Stimulated activated naive B cell treated with anti-CD40 and anti-IgM and Interleukin-4, amounts not matched to agents 10 μg/mL and 1 μg/mL and 100 μg/mL, for 72 hours (primary cell): Measurements from ENCODE around the gene IDI2.

Experiments
- ATAC-seq, 2 donors: fragments of 150-1000 bp; cut with Tn5 transposase; replicated peaks; 2 replicates each; pipeline ENCODE4 v1.10.0; 2021; ENCODE audit warnings: moderate library complexity in 1 of 2
- DNase-seq: peaks from one replicate; pipeline ENCODE4 v3.0.0; 2021
- H3K27ac Mint-ChIP-seq: one replicate; pipeline ENCODE4 v1.8.0; 2022; ENCODE audit warnings: mild to moderate bottlenecking, mixed read lengths
- H3K27me3 Mint-ChIP-seq, 2 donors: one replicate each; pipeline ENCODE4 v1.8.0; 2022; ENCODE audit warnings: mixed read lengths in 2 of 2
- H3K36me3 Mint-ChIP-seq, 2 donors: one replicate each; pipeline ENCODE4 v1.8.0; 2022; ENCODE audit warnings: mixed read lengths in 2 of 2, mild to moderate bottlenecking in 1 of 2
- H3K4me1 Mint-ChIP-seq, 2 donors: one replicate each; pipeline ENCODE4 v1.8.0; 2022; ENCODE audit warnings: mixed read lengths in 2 of 2, mild to moderate bottlenecking in 1 of 2
- H3K4me3 Mint-ChIP-seq, 2 donors: one replicate each; pipeline ENCODE4 v1.8.0; 2022; ENCODE audit warnings: mild to moderate bottlenecking in 2 of 2, mixed read lengths in 2 of 2, moderate library complexity in 1 of 2
- H3K9me3 Mint-ChIP-seq, 2 donors: one replicate each; pipeline ENCODE4 v1.8.0; 2022; ENCODE audit warnings: mixed read lengths in 2 of 2, mild to moderate bottlenecking in 1 of 2

The IDI2 gene

DNA sequence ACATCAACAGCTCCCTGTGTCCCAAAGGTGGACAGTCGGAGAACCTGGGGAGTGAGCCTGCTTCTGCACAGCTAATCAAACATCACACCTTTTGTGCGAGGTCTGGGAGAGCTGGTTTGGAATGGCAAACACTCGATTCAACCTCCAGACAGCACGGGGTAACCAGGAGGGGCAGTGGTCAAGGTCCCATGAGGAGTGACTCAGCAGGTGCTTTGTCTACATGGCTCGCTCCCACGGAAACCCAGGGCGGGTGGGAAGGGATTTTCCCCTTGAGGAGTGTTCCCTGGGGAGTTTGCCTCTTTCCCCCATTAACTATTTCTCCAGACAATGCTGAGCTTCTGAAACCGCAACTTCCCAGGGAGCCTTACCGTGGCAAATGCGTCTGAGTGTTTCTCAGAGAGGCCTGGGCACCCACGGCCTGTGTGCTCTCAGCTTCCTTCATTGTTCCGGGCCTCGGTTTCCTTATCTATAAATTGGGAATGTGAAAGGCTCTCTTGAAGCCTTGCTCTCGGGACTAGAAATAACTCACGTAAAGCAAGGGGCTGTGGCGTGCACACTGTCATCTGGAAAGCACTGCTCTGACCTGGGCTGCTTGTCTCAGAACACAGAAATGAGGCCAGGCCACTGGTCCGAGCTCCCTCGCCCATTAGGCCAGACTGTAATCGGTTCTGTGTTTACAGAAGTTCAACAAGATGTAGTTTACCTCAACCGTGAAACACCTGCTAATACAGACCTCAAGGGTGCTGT lies 51.4 kb downstream of the IDI2 start:
- Mint-ChIP-seq H3K27me3 (peaks cover under 1 to 8% of the 10 kb centered on the region in 2 donors), H3K4me1 (peaks cover 1 to 9% of the 10 kb centered on the region in 2 donors), H3K27ac (no peak overlapping the region), H3K36me3 (peaks cover 7 to 13% of the 10 kb centered on the region in 2 donors), H3K9me3 (peaks cover 6 to 14% of the 10 kb centered on the region in 2 donors), H3K4me3 (no peak overlapping the region)
- ATAC-seq (peak in 1 of 2 donors; percentile 47), DNase-seq (no peak)

DNA sequence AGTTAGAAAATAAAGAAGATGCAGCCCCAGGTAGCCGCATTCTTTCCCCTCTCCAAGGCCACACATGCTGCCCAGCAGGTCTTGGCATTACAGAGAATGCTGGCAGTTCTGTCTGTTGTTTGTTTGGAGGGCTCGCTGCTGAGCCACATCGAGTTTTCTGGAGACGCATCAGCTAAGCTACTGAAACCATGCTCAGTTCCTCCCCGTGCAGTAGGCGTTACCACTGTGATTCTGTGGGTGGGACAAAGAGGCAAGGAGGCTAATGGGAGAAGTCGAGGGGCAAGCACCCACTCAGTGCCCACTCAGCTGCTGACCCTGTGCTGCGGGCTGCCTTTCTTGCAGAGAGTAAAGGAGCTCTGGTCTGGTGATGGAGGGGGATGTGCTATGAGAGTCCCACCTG lies 52.9 kb downstream of the IDI2 start:
- no peak for ATAC-seq
- Mint-ChIP-seq H3K27ac (no peak overlapping the region), H3K9me3 (peaks cover 0 to 9% of the 10 kb centered on the region in 2 donors), H3K27me3 (peaks cover 10 to 18% of the 10 kb centered on the region in 2 donors), H3K36me3 (peaks cover 5 to 7% of the 10 kb centered on the region in 2 donors), H3K4me3 (no peak overlapping the region), H3K4me1 (peaks cover 1 to 9% of the 10 kb centered on the region in 2 donors)
- DNase-seq, result no peak

DNA sequence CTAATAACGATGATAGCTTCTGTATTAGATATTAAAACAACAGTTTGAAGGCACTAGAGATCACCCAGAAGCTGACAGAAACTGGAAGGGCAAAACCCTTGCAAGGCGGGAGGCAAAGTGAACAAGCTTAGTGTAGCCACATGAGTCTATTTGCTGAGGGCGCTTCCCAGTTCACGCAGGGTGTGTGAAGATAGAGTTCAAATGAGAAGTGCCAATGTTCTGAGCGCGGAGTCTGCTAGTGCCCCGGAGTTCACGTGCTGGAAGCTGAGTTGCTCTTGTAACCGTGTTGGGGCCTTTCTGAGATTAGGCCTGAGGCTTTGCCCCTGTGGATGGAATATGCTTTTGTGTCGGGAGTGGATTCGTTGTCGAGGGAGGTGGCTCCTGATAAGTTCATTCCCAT lies 54.0 kb downstream of the IDI2 start:
- no peak for DNase-seq
- H3K4me3 Mint-ChIP-seq, result no peak overlapping the region
- no peak for ATAC-seq
- peaks cover 3 to 4% of the 10 kb centered on the region in 2 donors for H3K36me3 Mint-ChIP-seq
- peaks cover 4 to 6% of the 10 kb centered on the region in 2 donors for H3K9me3 Mint-ChIP-seq
- H3K27ac Mint-ChIP-seq, result no peak overlapping the region
- peaks cover 10 to 18% of the 10 kb centered on the region in 2 donors for H3K27me3 Mint-ChIP-seq
- H3K4me1 Mint-ChIP-seq, result peaks cover 1 to 9% of the 10 kb centered on the region in 2 donors

DNA sequence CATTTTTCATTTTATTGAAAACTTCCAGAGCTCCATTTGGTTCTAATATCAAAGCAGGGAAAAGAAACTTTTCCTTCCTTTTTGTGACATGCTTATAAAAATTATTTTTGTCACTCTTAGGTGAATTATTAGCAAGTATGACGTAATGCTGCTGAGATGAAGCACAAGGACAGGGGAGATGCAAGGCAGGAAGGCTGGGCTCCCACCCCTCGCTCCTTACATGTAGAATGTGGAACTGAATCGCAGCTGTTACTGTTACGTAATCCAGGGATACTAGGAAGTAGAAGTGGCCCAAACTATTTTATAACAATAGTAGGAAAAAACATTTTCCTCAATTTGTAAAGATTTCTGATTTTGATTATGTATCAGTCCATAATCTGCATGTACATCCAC lies 54.5 kb downstream of the IDI2 start:
- ATAC-seq (no peak), DNase-seq (no peak)
- H3K4me3 Mint-ChIP-seq, result no peak overlapping the region
- no peaks in the 10 kb centered on the region for H3K36me3 Mint-ChIP-seq
- peaks cover 4% of the 10 kb centered on the region in 2 donors for H3K9me3 Mint-ChIP-seq
- H3K27me3 Mint-ChIP-seq, result peaks cover 12 to 18% of the 10 kb centered on the region in 2 donors
- peaks cover 1 to 9% of the 10 kb centered on the region in 2 donors for H3K4me1 Mint-ChIP-seq
- no peak overlapping the region for H3K27ac Mint-ChIP-seq

DNA sequence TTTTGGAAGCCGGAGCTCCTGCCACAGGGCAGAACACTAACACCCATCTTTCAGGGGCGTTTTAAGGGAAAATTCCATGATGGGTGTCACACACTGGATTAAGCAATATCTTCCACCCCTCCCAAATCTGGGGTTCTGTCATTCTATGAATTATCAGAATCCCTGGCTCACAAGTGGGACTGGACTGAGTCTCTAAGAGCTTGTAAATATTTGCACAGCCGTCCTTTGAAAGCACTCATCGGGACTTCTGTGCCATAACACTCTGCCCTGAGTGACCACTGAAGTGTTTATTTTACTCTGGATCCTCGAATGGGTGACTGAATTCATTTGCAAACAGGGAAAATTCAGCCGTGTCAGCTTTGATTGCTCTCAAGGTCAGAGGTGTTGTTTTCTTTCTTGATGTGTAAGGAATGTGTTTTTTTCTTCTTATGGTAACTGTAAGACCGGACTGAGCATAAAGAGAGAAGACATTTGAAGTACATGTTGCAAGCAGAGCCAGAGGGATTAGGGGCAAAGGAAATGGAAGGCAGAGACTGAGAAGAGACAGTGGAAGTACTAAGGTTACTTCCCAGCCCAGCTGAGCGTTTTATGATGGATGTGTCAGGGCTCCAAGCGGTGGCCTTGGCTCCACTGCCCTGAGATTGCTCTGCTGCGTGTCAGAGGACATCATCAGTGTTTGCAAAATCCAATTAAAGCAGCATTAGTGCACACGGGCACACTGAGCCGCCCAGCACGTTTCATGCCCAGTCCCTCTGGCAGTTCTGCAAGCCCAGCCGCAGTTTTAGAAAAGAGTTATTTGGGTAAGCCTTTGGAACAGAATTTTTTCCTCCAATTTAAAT lies 55.1 kb downstream of the IDI2 start:
- Mint-ChIP-seq H3K4me1 (peaks cover 1 to 9% of the 10 kb centered on the region in 2 donors), H3K9me3 (peaks cover 4% of the 10 kb centered on the region in 2 donors), H3K36me3 (no peaks in the 10 kb centered on the region), H3K27ac (no peak overlapping the region), H3K27me3 (peaks cover 17 to 18% of the 10 kb centered on the region in 2 donors), H3K4me3 (no peak overlapping the region)
- DNase-seq, result no peak
- ATAC-seq, result no peak

DNA sequence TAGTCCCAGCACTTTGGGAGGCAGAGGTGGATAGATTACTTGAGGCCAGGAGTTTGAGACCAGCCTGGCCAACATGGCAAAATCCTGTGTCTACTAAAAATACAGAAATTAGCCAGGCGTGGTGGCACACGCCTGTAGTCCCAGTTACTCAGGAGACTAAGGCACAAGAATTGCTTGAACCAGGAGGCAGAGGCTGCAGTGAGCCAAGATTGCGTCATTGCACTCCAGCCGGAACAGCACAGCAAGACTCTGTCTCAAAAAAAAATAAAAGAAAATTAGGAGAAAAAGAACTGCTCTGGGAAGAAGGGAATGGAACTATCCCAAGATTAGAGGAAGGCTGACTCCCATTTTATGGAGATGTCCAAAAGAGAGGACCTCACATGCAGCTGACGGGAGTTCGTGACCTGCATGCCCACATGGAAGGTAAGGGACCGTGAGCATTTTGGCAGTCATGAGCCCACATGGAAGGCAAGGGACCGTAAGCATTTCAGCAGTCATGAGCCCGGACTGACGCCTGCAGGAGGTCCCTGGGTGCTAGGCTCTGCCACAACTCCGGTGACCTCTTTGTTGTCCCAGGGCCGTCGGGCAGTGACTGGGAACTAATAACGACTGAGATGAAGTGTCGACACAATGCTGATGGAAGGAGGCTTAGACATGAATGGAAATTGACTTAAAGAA lies 56.0 kb downstream of the IDI2 start:
- Mint-ChIP-seq H3K4me3 (no peak overlapping the region), H3K27ac (no peak overlapping the region), H3K4me1 (peaks cover 1 to 9% of the 10 kb centered on the region in 2 donors), H3K36me3 (no peaks in the 10 kb centered on the region), H3K27me3 (peaks cover 18 to 21% of the 10 kb centered on the region in 2 donors), H3K9me3 (peaks cover 4% of the 10 kb centered on the region in 2 donors)
- DNase-seq, result no peak
- ATAC-seq, result no peak
